ENCODE measurements around the gene C2CD2.
"Not testable (repeated sequence)": the region's sequence is repeated elsewhere in the genome, so short reads cannot be mapped to it uniquely, and the experiment has no call there.

Gene C2CD2

GRCh38 chr21:41975391-41976272, 21.8 kb upstream of the C2CD2 start:
- no peak for DNase-seq

GRCh38 chr21:41974752-41975053, 20.9 kb upstream of the C2CD2 start:
- no peak for DNase-seq

GRCh38 chr21:41973861-41974751, 20.3 kb upstream of the C2CD2 start:
- no peak for DNase-seq

- no peak for DNase-seq
Observed at GRCh38 chr21:41973427-41973831, 19.6 kb upstream of the C2CD2 start.

GRCh38 chr21:41972511-41973205, 18.8 kb upstream of the C2CD2 start:
- no peak for DNase-seq

GRCh38 chr21:41971891-41972290, 18.1 kb upstream of the C2CD2 start:
- no peak for DNase-seq

GRCh38 chr21:41970751-41971653, 17.2 kb upstream of the C2CD2 start:
- no peak for DNase-seq

- DNase-seq = no peak
Observed at GRCh38 chr21:41970106-41970391, 16.2 kb upstream of the C2CD2 start.

- DNase-seq = no peak
Observed at GRCh38 chr21:41967708-41968107, 13.9 kb upstream of the C2CD2 start.

- no peak for DNase-seq
Observed at GRCh38 chr21:41966872-41967621, 13.2 kb upstream of the C2CD2 start.

- no peak for DNase-seq
Observed at GRCh38 chr21:41966041-41966833, 12.4 kb upstream of the C2CD2 start.

- DNase-seq = no peak
Observed at GRCh38 chr21:41965461-41966013, 11.7 kb upstream of the C2CD2 start.

- no peak for DNase-seq
Observed at GRCh38 chr21:41965045-41965444, 11.2 kb upstream of the C2CD2 start.

- no peak for DNase-seq
Observed at GRCh38 chr21:41964171-41964570, 10.4 kb upstream of the C2CD2 start.

GRCh38 chr21:41962425-41962966, 8.7 kb upstream of the C2CD2 start:
- no peak for DNase-seq

GRCh38 chr21:41961753-41962152, 7.9 kb upstream of the C2CD2 start:
- no peak for DNase-seq

GRCh38 chr21:41961282-41961701, 7.5 kb upstream of the C2CD2 start:
- DNase-seq = no peak

GRCh38 chr21:41960386-41960785, 6.6 kb upstream of the C2CD2 start:
- no peak for DNase-seq

- DNase-seq = not testable (repeated sequence)
Observed at GRCh38 chr21:41959697-41960096, 5.9 kb upstream of the C2CD2 start.

Measured in hypothalamus (tissue), 51 donors.